ENCODE data around the gene AGBL1. TPM values are rescaled to one million over a fixed set of nuclear protein-coding genes. Genes with fewer than 3 reads are reported as not detected.

AGBL1 gene
- total and polyA plus RNA-seq, 2 donors (not counting 1 experiment from before 2014, with no cell fraction given), result not detected

DNA sequence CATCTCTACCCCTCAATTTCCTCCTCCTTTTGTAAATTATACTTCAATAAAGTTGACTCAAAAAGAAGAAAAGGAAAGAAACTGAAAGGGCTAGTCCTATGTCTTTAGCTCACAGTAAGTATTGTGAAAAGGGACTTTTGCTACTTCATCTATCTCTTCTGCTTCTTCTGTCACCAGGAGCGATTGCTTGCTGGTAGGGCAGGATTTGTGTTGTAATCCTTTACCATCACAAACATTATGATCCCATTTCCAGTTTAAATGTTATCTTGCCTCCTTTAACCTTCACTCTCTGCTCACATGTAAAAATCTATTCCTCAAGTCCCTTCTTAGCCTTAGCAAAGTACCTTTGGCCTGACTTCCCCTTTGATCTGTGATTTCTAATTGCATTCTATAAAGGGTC, 537.1 kb downstream of the AGBL1 start:
- Histone ChIP-seq H3K27me3 (replicated peaks in 1 of 4; ENCODE audit: control extremely low read depth in 1 of 4, control insufficient read depth in 3 of 4, insufficient read depth in 4 of 4, low read length in 3 of 4) (no peaks in the 10 kb centered on the region), H4K20me1 (ENCODE audit: control insufficient read depth, insufficient read depth, low read length, poor library complexity, severe bottlenecking) (no peaks in the 10 kb centered on the region), H3K4me2 (replicated peaks; ENCODE audit: low read depth, low read length, poor library complexity, severe bottlenecking) (no peak overlapping the region), H3K4me1 (ENCODE audit: control insufficient read depth in 2 of 2, insufficient read depth in 2 of 2, low read length in 2 of 2) (no peaks in the 10 kb centered on the region), H3K27ac (ENCODE audit: low read length in 2 of 2) (no peak overlapping the region), H3K9me3 (ENCODE audit: control extremely low read depth in 1 of 3, control insufficient read depth in 2 of 3, insufficient read depth in 1 of 3, low read length in 2 of 3) (no peaks in the 10 kb centered on the region), H3K9ac (ENCODE audit: low read length) (no peak overlapping the region), H3K4me3 (ENCODE audit: control extremely low read depth in 1 of 5, extremely low read depth in 1 of 5, insufficient read depth in 1 of 5, low read depth in 2 of 5, low read length in 4 of 5) (no peak overlapping the region), H3K79me2 (ENCODE audit: control insufficient read depth, insufficient read depth, low read length) (no peaks in the 10 kb centered on the region), H2AFZ (ENCODE audit: insufficient read depth, low read depth, low read length, poor library complexity, severe bottlenecking) (no peak overlapping the region), H3K36me3 (replicated peaks in 1 of 2; ENCODE audit: control extremely low read depth in 1 of 2, control insufficient read depth in 1 of 2, extremely low read depth in 1 of 2, insufficient read depth in 2 of 2, low read length in 1 of 2) (no peaks in the 10 kb centered on the region)
- ChIA-PET POLR2A (no interaction called here), CTCF (no interaction called here)
- no peak for DNase-seq
- no peak for ATAC-seq (ENCODE audit: low read depth)
- H3K4me1 Mint-ChIP-seq, result no peaks in the 10 kb centered on the region
- intact Hi-C loops (cut with micrococcal nuclease), result no loop called here
- no peak overlapping the region for H3K4me3 Mint-ChIP-seq
- no peak for TF ChIP-seq EZH2 (IDR thresholded peaks at IDR 0.05; ENCODE audit: borderline replicate concordance, insufficient read depth, low read depth, low read length, poor library complexity, severe bottlenecking)
- TF ChIP-seq, protein P1, sequence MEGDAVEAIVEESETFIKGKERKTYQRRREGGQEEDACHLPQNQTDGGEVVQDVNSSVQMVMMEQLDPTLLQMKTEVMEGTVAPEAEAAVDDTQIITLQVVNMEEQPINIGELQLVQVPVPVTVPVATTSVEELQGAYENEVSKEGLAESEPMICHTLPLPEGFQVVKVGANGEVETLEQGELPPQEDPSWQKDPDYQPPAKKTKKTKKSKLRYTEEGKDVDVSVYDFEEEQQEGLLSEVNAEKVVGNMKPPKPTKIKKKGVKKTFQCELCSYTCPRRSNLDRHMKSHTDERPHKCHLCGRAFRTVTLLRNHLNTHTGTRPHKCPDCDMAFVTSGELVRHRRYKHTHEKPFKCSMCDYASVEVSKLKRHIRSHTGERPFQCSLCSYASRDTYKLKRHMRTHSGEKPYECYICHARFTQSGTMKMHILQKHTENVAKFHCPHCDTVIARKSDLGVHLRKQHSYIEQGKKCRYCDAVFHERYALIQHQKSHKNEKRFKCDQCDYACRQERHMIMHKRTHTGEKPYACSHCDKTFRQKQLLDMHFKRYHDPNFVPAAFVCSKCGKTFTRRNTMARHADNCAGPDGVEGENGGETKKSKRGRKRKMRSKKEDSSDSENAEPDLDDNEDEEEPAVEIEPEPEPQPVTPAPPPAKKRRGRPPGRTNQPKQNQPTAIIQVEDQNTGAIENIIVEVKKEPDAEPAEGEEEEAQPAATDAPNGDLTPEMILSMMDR (IDR thresholded peaks at IDR 0.05), result no peak
- no peak overlapping the region for H3K27ac Mint-ChIP-seq
- no peaks in the 10 kb centered on the region for H3K9me3 Mint-ChIP-seq (ENCODE audit: insufficient read depth)
- 86% methylated on average over 1 of the region's 1 CpG for WGBS (ENCODE audit: insufficient coverage)
- H3K27me3 Mint-ChIP-seq, result no peaks in the 10 kb centered on the region

DNA sequence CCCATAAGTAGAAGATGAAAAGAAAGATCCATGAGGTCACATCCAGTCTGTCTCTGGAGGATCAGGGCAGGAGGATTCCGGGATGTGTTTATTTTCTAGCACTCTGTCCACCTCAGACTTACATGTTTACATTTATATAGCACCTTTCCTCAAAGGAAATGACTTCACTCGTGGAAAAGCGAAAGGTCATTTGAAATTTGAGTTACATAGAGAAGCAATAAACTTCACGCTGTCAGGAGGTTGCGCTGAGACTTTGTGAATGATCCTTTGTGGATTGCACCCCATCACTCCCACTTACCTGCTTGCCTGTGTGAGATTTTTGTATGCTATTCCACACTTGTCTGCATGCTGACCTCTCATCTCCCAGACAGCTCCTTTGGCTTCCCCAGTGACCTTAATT, 540.5 kb downstream of the AGBL1 start:
- ChIA-PET CTCF (no interaction called here), POLR2A (no interaction called here)
- ATAC-seq (ENCODE audit: low read depth), result no peak
- Mint-ChIP-seq H3K4me1 (no peaks in the 10 kb centered on the region), H3K4me3 (no peak overlapping the region), H3K9me3 (ENCODE audit: insufficient read depth) (no peaks in the 10 kb centered on the region), H3K27ac (no peak overlapping the region), H3K27me3 (no peaks in the 10 kb centered on the region)
- intact Hi-C loops (cut with micrococcal nuclease), result no loop called here
- Histone ChIP-seq H3K4me1 (ENCODE audit: control insufficient read depth in 2 of 2, insufficient read depth in 2 of 2, low read length in 2 of 2) (no peaks in the 10 kb centered on the region), H3K9ac (ENCODE audit: low read length) (no peak overlapping the region), H4K20me1 (ENCODE audit: control insufficient read depth, insufficient read depth, low read length, poor library complexity, severe bottlenecking) (no peaks in the 10 kb centered on the region), H3K27me3 (replicated peaks in 1 of 4; ENCODE audit: control extremely low read depth in 1 of 4, control insufficient read depth in 3 of 4, insufficient read depth in 4 of 4, low read length in 3 of 4) (no peaks in the 10 kb centered on the region), H3K9me3 (ENCODE audit: control extremely low read depth in 1 of 3, control insufficient read depth in 2 of 3, insufficient read depth in 1 of 3, low read length in 2 of 3) (no peaks in the 10 kb centered on the region), H3K79me2 (ENCODE audit: control insufficient read depth, insufficient read depth, low read length) (no peaks in the 10 kb centered on the region), H2AFZ (ENCODE audit: insufficient read depth, low read depth, low read length, poor library complexity, severe bottlenecking) (no peak overlapping the region), H3K4me2 (replicated peaks; ENCODE audit: low read depth, low read length, poor library complexity, severe bottlenecking) (no peak overlapping the region), H3K27ac (ENCODE audit: low read length in 2 of 2) (no peak overlapping the region), H3K36me3 (replicated peaks in 1 of 2; ENCODE audit: control extremely low read depth in 1 of 2, control insufficient read depth in 1 of 2, extremely low read depth in 1 of 2, insufficient read depth in 2 of 2, low read length in 1 of 2) (no peaks in the 10 kb centered on the region), H3K4me3 (ENCODE audit: control extremely low read depth in 1 of 5, extremely low read depth in 1 of 5, insufficient read depth in 1 of 5, low read depth in 2 of 5, low read length in 4 of 5) (no peak overlapping the region)
- TF ChIP-seq, protein P1 (IDR thresholded peaks at IDR 0.05), result no peak
- TF ChIP-seq EZH2 (IDR thresholded peaks at IDR 0.05; ENCODE audit: borderline replicate concordance, insufficient read depth, low read depth, low read length, poor library complexity, severe bottlenecking), result no peak
- no CpG with 5 or more reads among the region's 5 CpGs for WGBS (ENCODE audit: insufficient coverage)
- DNase-seq, result no peak

Data from B cell (primary cell).